ENCODE results near the gene ZBTB1. TPM values are rescaled to one million over a fixed set of nuclear protein-coding genes. Genes with fewer than 3 reads are reported as not detected.

The ZBTB1 gene
- total and polyA plus RNA-seq, 10 of the 15 experiments (the other 5 are each of a cell fraction or from before 2014, with no cell fraction given): 12.3 to 127 (median 40.0) TPM

GRCh38 chr14:64550621-64551333 lies 46.2 kb downstream of the ZBTB1 start:
- Histone ChIP-seq H3K4me3 (no peak overlapping the region), H3K4me2 (ENCODE audit: control insufficient read depth, insufficient read depth) (no peak overlapping the region), H3K79me2 (ENCODE audit: control insufficient read depth, insufficient read depth, low read length) (no peaks in the 10 kb centered on the region), H3K27ac (ENCODE audit: control insufficient read depth, insufficient read depth) (no peak overlapping the region), H4K20me1 (ENCODE audit: control insufficient read depth, insufficient read depth) (no peaks in the 10 kb centered on the region), H3K4me1 (ENCODE audit: control insufficient read depth, insufficient read depth, low read length) (no peaks in the 10 kb centered on the region), H3K36me3 (ENCODE audit: control insufficient read depth in 2 of 2, insufficient read depth in 2 of 2, low read length in 1 of 2) (no peaks in the 10 kb centered on the region), H3K27me3 (replicated peaks in 1 of 2; ENCODE audit: control insufficient read depth in 2 of 2, insufficient read depth in 2 of 2, low read length in 1 of 2) (peaks cover 3 to 14% of the 10 kb centered on the region in 2 experiments), H3K9me3 (replicated peaks; ENCODE audit: control insufficient read depth, insufficient read depth, low read length) (no peaks in the 10 kb centered on the region), H2AFZ (ENCODE audit: control insufficient read depth, low read depth, low read length) (no peak overlapping the region), H3K9ac (ENCODE audit: control insufficient read depth, insufficient read depth, low read length) (no peak overlapping the region)
- CTCF ChIA-PET: interaction anchor here (0.7 to 1.5 kb wide), 2 partner anchors 12 to 1120 kb away, joined by 3 read pairs; no protein-coding TSS in a partner anchor
- BruUV-seq (replicated peaks): no TSS peak
- ATAC-seq: no peak
- SMC1A ChIA-PET (ENCODE audit: uncharacterized antibody, unreplicated experiment): interaction anchor here (0.7 kb wide), 1 partner anchor 148 kb away, joined by 3 read pairs; no protein-coding TSS in a partner anchor
- RAD21 ChIA-PET (ENCODE audit: unreplicated experiment): no interaction called here
- intact Hi-C loops (cut with micrococcal nuclease; ENCODE audit: unreplicated experiment): no loop called here
- DNase-seq (ENCODE audit: low read depth, low spot score): no peak
- no peak for FAIRE-seq
- TF ChIP-seq BMI1 (IDR thresholded peaks at IDR 0.05; ENCODE audit: borderline replicate concordance) (peak; percentile 81), CBFB (IDR thresholded peaks at IDR 0.05; ENCODE audit: low read depth) (no peak)
- WGBS (ENCODE audit: insufficient coverage, insufficient replicate concordance, low lambda C conversion rate, missing lambda C conversion rate): 40% methylated on average over 7 of the region's 7 CpGs
- in situ Hi-C loops (cut with MboI): no loop called here
- POLR2A ChIA-PET: interaction anchor here (0.6 kb wide), 1 partner anchor 1796 kb away, joined by 3 read pairs; no protein-coding TSS in a partner anchor

- DNase-seq (ENCODE audit: low read depth, low spot score) (no peak), ATAC-seq (no peak; the same call in 2 of the 3 replicates), FAIRE-seq (no peak)
- BruUV-seq (replicated peaks): no TSS peak
- no peaks in the 10 kb centered on the region for H4K20me1 ChIP-seq (ENCODE audit: control insufficient read depth, insufficient read depth)
- RAD21 ChIA-PET (ENCODE audit: unreplicated experiment): no interaction called here
- H3K27ac ChIP-seq (ENCODE audit: control insufficient read depth, insufficient read depth): no peak overlapping the region
- H3K4me3 ChIP-seq: no peak overlapping the region
- TF ChIP-seq KDM1A (IDR thresholded peaks at IDR 0.05; ENCODE audit: borderline replicate concordance) (no peak), BACH1 (IDR thresholded peaks at IDR 0.05; ENCODE audit: borderline replicate concordance) (no peak)
- SMC1A ChIA-PET (ENCODE audit: uncharacterized antibody, unreplicated experiment): no interaction called here
- WGBS (ENCODE audit: insufficient coverage, insufficient replicate concordance, low lambda C conversion rate, missing lambda C conversion rate): 55% methylated on average over 4 of the region's 4 CpGs
- H3K4me2 ChIP-seq (ENCODE audit: control insufficient read depth, insufficient read depth): no peak overlapping the region
- peaks cover 3 to 14% of the 10 kb centered on the region in 2 experiments for H3K27me3 ChIP-seq (replicated peaks in 1 of 2; ENCODE audit: control insufficient read depth in 2 of 2, insufficient read depth in 2 of 2, low read length in 1 of 2)
- H3K9me3 ChIP-seq (replicated peaks; ENCODE audit: control insufficient read depth, insufficient read depth, low read length): no peaks in the 10 kb centered on the region
- POLR2A ChIA-PET: no interaction called here
- in situ Hi-C loops (cut with MboI) (no loop called here), intact Hi-C loops (cut with micrococcal nuclease; ENCODE audit: unreplicated experiment) (no loop called here)
- no peak overlapping the region for H3K9ac ChIP-seq (ENCODE audit: control insufficient read depth, insufficient read depth, low read length)
- no peaks in the 10 kb centered on the region for H3K4me1 ChIP-seq (ENCODE audit: control insufficient read depth, insufficient read depth, low read length)
- no peaks in the 10 kb centered on the region for H3K36me3 ChIP-seq (ENCODE audit: control insufficient read depth in 2 of 2, insufficient read depth in 2 of 2, low read length in 1 of 2)
- H3K79me2 ChIP-seq (ENCODE audit: control insufficient read depth, insufficient read depth, low read length): no peaks in the 10 kb centered on the region
- no peak overlapping the region for H2AFZ ChIP-seq (ENCODE audit: control insufficient read depth, low read depth, low read length)
- CTCF ChIA-PET: interaction anchor here (0.7 to 1.2 kb wide), 3 partner anchors 11 to 200 kb away, joined by 3 to 6 read pairs (median 4); no protein-coding TSS in a partner anchor
Observed at GRCh38 chr14:64554556-64554955, 50.0 kb downstream of the ZBTB1 start.

All from GM12878 (cell line).